NCI-H2196 (cell line): ENCODE results near the gene IFNGR1.
A peak's percentile ranks its signal among the peaks of the same experiment; 100 is the strongest.
"Not testable (repeated sequence)": the region's sequence is repeated elsewhere in the genome, so short reads cannot be mapped to it uniquely, and the experiment has no call there.

Source experiments
- DNase-seq: peaks from one replicate; lab custom pipeline; 2025; ENCODE audit not compliant: unreplicated experiment; lab: John Stamatoyannopoulos, UW

IFNGR1 gene

DNA sequence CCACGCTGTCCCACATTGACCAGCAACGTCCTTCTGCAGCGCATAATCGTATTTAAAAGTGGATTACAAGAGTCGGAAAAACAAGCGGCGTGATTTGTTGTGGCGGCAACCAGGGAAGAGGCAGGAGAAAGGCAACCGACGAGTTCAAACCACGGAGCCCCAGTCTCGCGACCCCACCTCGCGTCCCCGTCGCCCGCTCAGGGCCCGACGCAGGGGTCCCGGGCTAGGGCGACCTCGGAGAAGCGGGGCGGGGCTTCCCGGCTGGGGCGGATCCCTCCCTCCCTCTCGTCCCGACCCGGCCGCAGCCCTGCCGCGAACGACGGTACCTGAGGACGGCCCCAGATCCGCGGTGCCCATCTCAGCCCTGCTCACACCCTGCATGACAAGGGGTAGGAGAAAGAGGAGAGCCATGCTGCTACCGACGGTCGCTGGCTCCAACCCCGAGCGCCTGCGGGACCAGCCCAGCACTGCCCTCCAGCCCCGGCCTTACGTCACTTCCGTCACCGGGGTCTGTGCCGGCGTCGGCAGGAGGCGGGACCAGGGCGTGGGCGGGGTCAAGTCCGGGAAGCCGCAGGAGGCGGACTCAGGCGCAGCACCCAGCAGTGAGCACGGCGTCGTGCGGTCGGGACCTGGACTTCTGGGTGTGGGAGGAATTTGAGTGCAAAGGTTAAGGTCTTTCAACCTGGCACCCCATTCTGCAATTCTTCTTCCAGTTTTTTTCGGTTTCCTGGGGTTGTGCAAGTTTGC lies at the start of gene IFNGR1:
IFNGR1 (minus strand) TSS at position 469 of the 747 bp plus-strand sequence; CDS start at position 411, 58 bp downstream.
- peak; percentile 93 for DNase-seq

DNA sequence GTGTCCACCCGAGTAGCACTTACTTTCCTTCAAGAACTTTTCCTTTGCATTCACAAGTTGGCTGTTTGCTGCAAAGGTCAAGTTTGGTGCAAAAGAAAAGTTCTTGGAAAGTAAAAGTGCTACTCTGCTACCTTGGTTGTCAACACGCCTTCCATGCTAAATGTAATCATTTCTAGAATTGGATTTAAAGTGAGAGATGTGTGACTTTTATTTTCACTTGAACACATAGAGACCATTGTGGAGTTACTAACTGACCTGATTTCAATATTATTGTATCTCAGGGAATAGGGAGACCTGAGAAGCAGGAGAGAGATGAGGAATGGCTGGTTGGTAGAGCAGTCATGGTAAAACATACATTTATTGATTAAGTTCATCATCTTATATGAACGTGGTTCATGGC lies 49.7 kb upstream of the IFNGR1 start:
- DNase-seq = no peak

DNA sequence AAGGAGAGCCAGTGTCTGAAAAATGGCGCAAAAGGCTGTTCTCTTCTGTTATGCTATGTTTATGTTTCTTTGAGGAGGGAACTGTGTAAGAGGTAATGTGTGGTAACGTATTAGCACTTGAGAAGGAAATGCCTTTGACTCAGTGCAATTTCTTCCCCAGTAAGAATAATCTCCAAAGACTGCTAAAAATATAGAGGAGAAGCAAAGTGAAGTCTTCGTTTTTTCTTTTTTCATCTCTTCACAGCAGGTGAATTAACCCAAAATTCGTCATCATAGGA lies 47.1 kb upstream of the IFNGR1 start:
- DNase-seq = no peak

DNA sequence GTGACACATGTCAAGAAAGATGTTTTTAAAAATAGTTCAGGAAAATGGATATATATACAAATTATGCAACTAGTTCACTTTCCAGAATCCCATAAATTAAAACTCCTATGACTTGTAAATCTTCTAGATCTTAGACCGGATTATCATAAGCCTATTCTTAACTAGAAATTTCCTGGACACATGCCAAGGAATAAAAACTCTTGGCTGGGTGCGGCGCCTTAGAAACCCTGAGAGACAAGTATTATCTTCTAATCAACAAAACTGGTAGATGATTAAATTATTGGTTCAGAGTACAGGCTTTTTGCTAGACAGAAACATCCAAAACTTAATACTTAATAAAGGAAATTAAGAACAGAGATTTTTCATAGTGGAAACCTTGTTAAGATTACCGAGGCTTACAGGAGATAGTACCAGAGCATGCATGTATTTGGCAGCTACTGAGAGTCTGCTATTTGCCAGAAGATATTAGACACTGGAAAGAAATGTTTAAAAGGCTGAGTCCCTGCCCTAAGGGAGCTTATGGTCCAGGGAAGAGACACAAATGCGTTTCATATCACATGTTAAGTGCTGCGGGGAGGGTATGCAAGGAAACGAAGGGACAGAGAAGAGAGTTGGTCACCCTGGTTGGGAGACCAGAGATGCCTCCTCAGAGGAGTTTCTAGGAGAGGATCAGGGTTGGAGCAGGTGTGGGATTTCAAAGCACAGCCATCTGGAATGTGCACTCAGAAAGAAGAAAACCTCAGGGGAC lies 46.5 kb upstream of the IFNGR1 start:
- no peak for DNase-seq

DNA sequence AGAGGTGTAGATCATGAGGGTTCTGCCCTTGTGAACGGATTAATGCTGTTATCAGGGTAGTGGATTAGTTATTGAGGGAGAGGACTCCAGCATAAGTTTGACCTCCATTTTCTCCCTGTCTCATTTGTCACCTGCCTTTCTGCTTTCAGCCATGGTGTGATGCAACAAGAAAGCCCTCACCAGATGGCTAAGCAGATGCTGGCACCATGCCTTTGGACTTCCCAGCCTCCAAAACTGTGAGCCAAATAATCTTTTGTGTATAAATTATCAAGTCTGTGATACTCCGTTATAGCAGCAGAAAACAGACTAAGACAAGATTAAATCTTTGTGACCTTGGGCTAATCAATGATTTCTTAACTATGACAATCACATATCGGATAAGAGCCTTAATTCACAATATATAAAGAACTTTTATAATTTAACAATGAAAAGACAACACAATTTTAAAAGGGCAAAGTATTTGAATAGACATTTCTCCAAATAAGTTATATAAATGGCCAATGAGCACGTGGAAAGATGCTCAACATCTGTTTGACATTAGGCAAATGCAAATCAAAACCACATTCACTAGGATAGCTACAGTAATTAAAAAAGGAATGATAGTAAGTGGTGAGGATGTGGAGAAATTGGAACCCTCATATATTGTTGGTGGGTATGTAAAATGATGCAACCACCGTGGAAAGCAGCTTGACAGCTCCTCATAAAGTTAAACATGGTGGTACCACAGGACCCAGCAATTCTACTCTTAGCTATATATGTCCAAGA lies 45.3 kb upstream of the IFNGR1 start:
- DNase-seq = no peak

DNA sequence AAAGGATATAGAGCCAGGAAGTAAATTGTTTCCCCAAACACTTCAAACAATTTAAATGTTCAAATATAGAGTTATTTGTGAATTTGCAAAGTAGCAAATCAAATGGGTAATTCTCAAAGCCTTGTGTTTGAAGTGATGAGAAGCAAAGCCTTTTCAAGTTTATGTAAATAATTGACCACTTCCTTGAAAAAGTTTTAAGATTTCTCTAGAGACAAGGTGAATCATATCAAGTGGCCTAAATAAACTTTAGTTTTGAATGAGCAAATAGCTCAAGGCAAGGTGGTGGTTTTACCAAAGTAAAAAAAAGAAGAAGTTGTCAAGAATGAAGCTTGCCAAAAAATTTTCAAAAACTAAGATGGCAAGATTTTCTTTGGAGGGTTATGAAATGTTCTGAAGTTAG lies 42.6 kb upstream of the IFNGR1 start:
- no peak for DNase-seq

DNA sequence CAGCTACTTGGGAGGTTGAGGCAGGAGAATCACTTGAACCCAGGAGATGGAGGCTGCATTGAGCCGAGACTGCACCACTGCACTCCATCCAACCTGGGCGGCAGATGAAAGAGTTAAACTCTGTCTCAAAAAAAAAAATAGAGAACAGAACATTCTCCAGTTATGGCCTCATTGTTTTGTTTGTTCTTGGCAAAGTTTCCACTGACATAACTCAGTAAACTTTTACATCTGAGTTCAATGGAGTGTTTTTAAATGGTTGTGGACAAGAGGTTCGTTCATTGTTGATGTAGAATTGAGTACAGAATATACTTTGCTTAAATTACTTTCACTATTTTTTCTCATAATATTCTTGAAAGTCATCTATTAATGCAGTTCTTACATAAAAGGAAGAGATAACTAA lies 42.2 kb upstream of the IFNGR1 start:
- DNase-seq = no peak

DNA sequence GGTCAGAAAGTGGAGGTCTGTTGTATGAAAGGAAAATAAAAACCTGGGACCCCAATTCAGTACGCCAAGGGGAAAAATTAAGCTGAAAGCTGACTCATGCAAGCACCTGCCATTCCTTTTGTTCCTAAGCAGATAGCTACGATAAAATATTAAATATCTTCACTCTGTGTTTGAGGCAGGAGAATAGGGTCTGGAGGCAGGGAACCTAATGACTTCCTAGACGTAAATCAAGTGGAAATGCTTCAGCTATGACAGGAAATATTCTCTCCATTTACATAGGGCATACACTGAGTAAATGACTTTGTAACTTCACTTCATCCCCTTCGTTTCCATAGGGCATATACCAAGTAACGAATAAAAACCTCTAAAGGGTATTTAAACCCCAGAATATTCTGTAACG lies 41.0 kb upstream of the IFNGR1 start:
- no peak for DNase-seq

DNA sequence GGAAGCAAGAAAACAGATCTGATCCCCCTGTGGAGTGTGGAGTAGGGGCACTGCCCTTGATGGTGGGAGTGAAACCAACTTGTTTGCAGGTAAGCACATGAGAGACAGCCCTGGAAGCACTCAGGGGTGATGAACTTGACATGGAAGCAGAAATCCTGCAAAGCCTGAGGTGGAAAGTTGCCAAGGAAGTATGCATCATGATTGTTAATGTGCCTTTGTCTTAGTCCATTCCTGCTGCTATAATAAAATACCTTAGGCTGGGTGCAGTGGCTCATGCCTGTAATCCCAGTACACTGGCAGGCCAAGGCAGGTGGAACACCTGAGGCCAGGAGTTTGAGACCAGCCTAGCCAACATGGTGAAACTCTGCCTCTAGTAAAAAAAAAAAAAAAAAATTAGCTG lies 40.2 kb upstream of the IFNGR1 start:
- DNase-seq = no peak

DNA sequence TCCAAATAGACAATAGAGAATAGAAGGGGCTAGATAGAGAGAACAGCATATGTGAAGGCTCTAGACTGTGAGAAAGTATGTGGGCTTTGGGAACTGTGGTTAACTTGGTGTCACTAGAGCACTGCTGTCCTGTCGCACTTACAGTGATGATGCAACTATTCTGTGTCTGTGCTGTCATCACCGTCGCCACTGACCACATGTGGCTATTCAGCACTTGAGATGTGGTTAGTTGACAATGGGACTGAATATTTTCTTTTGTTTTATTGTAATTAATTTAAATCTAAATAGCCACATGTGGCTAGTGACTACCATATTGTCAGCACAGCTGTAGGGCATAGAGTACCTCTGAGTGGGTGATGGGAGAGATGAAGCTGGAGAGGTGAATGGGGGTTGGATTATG lies 39.0 kb upstream of the IFNGR1 start:
- no peak for DNase-seq

DNA sequence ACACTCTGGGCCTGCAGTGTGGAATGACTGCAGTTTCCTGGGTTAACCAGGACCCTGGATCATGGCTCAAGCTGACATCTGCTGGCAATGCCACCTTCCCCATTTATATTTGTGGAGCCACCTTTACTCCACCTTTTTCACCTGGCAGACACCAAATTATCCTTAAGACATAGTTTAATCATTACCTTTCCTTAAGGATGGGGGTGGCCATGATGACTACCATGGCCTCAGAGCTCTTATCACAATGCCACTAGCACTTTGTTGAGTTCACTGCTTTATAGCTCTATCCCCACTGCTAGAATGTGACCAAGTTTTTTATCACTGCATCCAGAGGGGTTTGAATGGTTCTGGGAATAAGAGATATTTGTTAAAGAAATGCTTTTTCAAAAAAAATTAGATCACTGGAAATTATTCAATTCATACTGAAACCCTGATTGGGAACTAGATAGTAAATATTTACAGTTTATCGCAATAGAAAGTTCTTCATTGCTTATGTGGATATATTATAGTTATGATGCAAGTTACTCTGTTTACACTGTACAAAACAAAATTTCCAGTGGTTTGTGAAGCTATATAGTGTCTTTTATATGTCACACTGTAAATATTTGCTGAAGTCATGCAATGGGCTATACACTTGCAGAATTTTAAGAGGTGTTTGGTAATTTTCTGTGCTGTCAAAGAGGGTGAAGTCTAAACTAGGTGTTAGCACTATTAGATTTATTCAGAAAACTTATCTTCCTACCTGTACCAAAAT lies 37.3 kb upstream of the IFNGR1 start:
- no peak for DNase-seq

DNA sequence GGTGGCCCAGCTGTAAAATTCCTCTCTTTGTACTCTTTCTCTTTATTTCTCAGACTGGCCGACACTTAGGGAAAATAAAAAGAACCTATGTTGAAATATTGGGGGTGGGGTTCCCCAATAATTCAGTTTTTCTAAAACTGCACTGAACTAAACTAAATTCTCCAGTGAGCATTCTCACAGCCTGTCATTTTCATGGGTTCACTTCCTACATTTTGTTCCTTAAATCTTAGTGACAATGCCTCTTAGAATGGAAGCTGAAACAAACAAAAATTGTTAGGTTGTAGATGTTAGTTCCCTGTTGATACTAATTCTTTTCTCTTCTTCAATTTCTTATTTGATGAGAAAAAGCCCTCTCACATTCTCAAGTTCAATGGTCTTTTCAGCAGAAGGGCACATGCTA lies 35.8 kb upstream of the IFNGR1 start:
- DNase-seq = no peak

DNA sequence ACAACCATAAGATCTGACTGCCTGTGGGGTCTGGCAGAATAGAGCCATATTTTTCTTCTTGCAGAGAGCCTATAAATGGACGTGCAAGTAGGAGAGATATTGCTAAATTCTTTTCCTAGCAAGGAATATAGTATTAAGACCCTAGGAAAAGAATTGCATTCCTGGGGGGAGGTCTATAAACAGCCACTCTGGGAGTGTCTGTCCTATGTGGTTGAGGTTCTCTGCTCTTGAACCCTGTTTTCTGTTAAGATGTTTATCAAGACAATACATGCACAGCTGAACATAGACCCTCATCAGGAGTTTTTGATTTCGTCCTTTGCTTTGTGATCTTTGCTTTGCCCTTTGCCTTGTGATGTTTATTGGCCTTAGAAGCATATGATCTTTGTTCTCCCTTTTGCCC lies 35.2 kb upstream of the IFNGR1 start:
- DNase-seq = not testable (repeated sequence)

DNA sequence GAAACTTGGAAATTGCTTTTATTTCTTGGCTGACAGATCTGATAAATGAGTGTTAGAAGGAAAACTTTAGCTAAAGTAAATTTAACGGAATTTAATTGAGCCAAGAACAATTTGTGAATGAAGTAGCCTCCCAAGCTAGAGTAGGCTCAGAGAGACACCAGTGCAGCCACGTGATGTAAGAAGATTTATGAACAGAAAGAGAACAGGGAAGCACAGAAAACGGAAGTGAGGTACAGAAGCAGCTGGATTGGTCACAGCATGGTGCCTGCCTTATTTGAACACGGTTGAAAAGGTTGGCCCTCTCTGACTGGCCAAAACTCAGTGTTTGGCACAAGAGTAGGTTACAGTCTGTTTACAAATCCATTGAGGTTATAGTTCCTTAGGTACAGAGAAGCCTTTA lies 29.5 kb upstream of the IFNGR1 start:
- DNase-seq = no peak

DNA sequence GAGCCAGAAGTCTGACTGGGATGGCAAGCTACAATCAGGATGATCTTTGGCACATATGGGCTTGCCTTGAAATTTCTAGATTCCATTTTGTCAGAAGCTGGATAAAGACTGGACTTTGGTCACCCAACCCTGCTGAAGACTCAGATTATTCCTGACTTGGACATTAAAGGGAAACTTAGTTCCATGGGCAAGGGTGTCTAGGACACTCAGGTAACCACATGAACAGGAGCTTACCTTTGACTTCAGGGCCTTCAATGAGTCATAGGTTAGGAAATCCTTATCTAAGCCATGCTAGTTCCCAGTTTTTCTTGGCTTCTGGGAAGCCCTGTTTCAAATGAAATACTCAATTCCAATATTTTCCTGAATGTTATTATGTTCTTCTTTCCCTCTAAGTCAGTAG lies 28.5 kb upstream of the IFNGR1 start:
- DNase-seq = no peak

DNA sequence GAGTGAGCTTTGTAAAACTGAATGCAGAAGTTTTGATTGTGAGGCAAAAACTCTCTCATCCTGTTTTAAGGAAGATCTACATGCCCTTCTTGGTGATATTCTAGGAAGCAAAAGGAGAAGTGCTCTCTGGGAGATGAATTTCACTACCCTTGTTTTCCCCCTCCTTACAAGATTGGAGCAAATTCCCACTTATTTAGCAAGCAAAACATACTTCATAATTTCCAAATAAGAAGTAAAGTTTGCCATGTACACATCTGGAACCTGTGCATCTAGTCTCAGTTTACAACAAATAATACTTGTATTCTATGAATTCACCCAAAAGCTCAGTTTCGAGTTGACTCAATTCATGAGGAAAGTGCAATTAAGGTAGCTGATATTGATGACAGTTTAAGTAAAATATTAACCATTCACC lies 27.6 kb upstream of the IFNGR1 start:
- DNase-seq = no peak

DNA sequence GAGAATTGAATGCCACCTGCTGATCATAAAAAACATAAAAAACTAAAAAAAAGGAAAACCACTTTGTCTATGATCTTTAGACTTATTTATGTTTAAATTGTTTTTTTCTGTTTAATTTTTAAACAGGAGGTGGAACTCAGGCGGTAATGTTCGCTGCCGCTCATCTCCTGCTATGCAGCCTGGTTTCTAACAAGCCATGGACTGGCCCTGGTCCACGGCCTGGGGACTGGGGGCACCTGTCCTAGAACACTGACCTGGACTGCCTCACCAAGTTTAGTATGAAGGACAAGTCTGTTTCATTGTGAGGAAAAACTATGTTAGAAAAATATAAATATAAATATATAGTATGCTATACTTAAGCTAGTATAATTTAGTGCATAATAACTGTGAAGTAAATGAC lies 27.0 kb upstream of the IFNGR1 start:
- no peak for DNase-seq

DNA sequence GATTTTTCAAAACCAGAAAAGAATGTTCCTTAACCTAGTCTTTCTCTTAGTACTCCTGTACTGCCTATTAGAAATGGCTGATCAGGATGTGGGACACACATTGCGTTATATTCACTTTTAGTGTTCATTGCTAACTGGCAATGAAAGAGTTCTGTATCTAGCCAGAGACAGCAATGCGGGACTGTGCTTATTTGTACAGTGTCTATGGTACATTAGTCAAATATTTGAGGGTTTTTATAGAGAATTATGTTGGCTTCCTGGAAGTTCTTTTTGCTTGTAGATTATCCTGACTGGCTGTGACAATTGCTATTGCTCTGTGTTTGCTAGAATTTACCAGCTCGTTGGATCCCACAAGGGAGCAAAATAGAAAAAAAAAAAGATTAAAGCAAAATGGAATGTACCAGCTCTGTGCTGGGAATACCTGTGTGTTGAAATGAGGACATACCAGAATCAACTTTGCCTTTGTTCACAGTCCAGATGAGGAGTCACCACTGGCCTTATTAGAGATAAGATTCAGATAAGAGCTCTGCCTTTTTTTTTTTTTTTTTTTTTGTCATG lies 22.4 kb upstream of the IFNGR1 start:
- DNase-seq = no peak

DNA sequence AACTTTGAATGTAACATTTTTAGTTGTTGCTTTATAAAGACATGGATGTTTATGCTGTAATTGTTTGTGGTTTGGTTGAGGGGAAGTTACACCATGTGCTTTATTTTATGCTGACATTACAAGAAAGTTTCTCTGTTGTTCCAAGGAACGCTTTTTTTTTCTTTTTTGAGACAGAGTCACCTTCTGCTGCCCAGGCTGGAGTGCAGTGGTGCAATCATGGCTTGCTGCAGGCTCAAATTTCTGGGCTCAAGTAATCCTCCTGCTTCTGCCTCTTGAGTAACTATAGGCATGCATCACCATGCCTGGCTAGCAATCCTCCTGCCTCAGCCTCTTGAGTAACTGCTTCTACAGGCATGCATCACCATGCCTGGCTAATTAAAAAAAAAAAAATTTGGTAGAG lies 21.0 kb upstream of the IFNGR1 start:
- DNase-seq = no peak

DNA sequence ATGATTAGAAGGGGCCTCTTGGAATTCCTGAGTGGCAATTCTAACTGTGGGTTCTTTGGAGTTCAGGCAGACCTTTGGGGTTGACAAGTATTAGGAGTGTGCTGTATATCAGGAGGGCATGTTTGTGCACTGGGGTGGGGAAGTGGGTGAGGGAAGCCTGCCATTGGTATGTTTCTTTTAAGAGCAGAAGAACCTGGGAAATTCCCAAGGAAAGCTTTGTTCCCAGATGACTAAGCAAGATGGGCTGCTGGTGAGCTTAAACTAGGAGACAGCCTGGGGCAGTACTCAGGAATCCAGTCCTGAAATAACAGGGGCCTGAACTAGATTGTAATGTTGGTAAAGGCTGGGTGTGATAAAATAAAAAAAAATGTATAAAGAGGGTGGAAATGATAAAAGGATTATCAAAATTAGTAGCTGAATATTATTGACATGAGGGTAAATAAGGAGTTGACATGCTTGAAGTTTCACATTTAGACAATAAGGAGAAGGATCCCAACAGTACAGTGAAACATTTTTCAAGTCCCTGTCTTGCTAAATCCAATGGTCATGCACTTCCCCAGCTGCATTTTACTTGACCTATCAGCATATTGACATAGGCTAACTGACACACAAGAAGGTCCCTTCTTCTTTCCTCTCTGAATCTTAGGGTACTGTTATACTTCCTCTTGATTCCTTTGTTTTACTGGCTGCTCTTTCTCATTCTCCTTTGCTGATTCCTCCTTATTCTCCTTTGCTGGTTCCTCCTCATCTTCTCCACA lies 18.4 kb upstream of the IFNGR1 start:
- DNase-seq = no peak
